Liver (tissue), 9 donors: ENCODE measurements around the gene PTGS2. TPM values are rescaled to one million over a fixed set of nuclear protein-coding genes. Genes with fewer than 3 reads are reported as not detected.
"Not testable (repeated sequence)": the region's sequence is repeated elsewhere in the genome, so short reads cannot be mapped to it uniquely, and the experiment has no call there.

Experiments
- DNase-seq: peaks from one replicate; pipeline ENCODE4 v3.0.0-alpha.2; 2017; ENCODE audit warnings: low spot score
- H3K27ac ChIP-seq, 2 donors: one replicate each; pipeline ENCODE4 v1.7.0; 2013; ENCODE audit warnings: inconsistent platforms in 2 of 2, low read length in 2 of 2, control low read depth in 1 of 2, low read depth in 1 of 2, mild to moderate bottlenecking in 1 of 2
- H3K27me3 ChIP-seq, 4 donors: one replicate each; pipeline versions ENCODE4 v1.6.1 to v1.7.0; 2013; ENCODE audit warnings: low read length in 3 of 4, inconsistent platforms in 1 of 4, mild to moderate bottlenecking in 1 of 4, moderate library complexity in 1 of 4; ENCODE audit not compliant: control insufficient read depth in 4 of 4, insufficient read depth in 4 of 4
- H3K36me3 ChIP-seq, 4 donors: one replicate each; pipeline versions ENCODE4 v1.6.1 to v1.7.0; 2013; ENCODE audit warnings: low read length in 3 of 4, mild to moderate bottlenecking in 3 of 4, low read depth in 1 of 4, moderate library complexity in 1 of 4; ENCODE audit not compliant: control insufficient read depth in 4 of 4, insufficient read depth in 3 of 4
- H3K4me1 ChIP-seq, 4 donors: one replicate each; pipeline versions ENCODE4 v1.6.1 to v1.7.0; 2013; ENCODE audit warnings: low read length in 3 of 4, mild to moderate bottlenecking in 3 of 4, moderate library complexity in 1 of 4; ENCODE audit not compliant: control insufficient read depth in 4 of 4, insufficient read depth in 4 of 4
- H3K4me3 ChIP-seq, 3 donors: one replicate each; pipeline versions ENCODE4 v1.6.1 to v1.7.0; 2013; ENCODE audit warnings: low read length in 3 of 3, control low read depth in 1 of 3, low read depth in 1 of 3, mild to moderate bottlenecking in 1 of 3
- H3K9ac ChIP-seq, 2 donors: one replicate each; pipeline ENCODE4 v1.7.0; 2013; ENCODE audit warnings: low read length in 2 of 2, mild to moderate bottlenecking in 2 of 2, moderate library complexity in 2 of 2, control low read depth in 1 of 2, low read depth in 1 of 2
- H3K9me3 ChIP-seq, 4 donors: one replicate each; pipeline versions ENCODE4 v1.6.1 to v1.7.0; 2013; ENCODE audit warnings: low read length in 3 of 4; ENCODE audit not compliant: control insufficient read depth in 4 of 4
- EGR1 ChIP-seq, 2 donors: IDR thresholded peaks; 2 replicates each; pipeline ENCODE4 v1.6.1; 2016 to 2018; ENCODE audit warnings: antibody characterized with exemption in 2 of 2, low read depth in 2 of 2
- FOXA1 ChIP-seq: IDR thresholded peaks from 2 replicates; pipeline ENCODE4 v1.6.1; 2016; ENCODE audit warnings: antibody characterized with exemption
- HNF4A ChIP-seq, 2 donors: conservative IDR thresholded peaks; 2 replicates each; pipeline ENCODE4 v1.6.1; 2016; ENCODE audit warnings: antibody characterized with exemption in 2 of 2, mild to moderate bottlenecking in 2 of 2
- HNF4G ChIP-seq: IDR thresholded peaks from 2 replicates; pipeline ENCODE4 v1.6.1; 2016; ENCODE audit warnings: antibody characterized with exemption
- NR2F2 ChIP-seq: IDR thresholded peaks from 2 replicates; pipeline ENCODE4 v1.6.1; 2016; ENCODE audit warnings: antibody characterized with exemption
- SP1 ChIP-seq: IDR thresholded peaks from 2 replicates; pipeline ENCODE4 v1.6.1; 2018; ENCODE audit warnings: antibody characterized with exemption, mild to moderate bottlenecking
- WGBS: extraction: QIAGEN DNeasy Blood & Tissue Kit; methylation state at CpG from one replicate; pipeline ENCODE4 v1.1.7; 2013; 5-methylcytosine and 5-hydroxymethylcytosine counted together
- polyA plus RNA-seq, 2 donors: library from polyadenylated mRNA; stranded (reverse) in 1 of 2; unstranded in 1 of 2; fragments of 200-250 nt in 1 of 2; fragments of >200 nt in 1 of 2; fragmentation: Nextera tagmentation in 1 of 2; extraction: Ambion mirVana in 1 of 2; gene quantifications; one replicate each; pipeline versions ENCODE4 v1.2.1 to v1.2.3, GENCODE V29; 2013 to 2015
- total RNA-seq, 2 donors: library from RNA; depleted of rRNA; stranded (reverse); fragments of >200 nt; gene quantifications; one replicate each; pipeline ENCODE4 v1.2.3, GENCODE V29; 2014
- TF ChIP-seq, protein P1 (sequence below): IDR thresholded peaks from 2 replicates; pipeline ENCODE4 v1.6.1; 2016; ENCODE audit warnings: antibody characterized with exemption, mild to moderate bottlenecking
- TF ChIP-seq, protein P2 (sequence below): fragments of 150-350 bp; IDR thresholded peaks from 2 replicates; pipeline ENCODE4 v1.5.1; 2017; ENCODE audit warnings: improper control_type of control experiment, low read depth, low read length; ENCODE audit not compliant: missing input control
- TF ChIP-seq, protein P3 (sequence below): IDR thresholded peaks from 2 replicates; pipeline ENCODE4 v1.6.1; 2016; ENCODE audit warnings: antibody characterized with exemption
- TF ChIP-seq, protein P4 (sequence below): IDR thresholded peaks from 2 replicates; pipeline ENCODE4 v1.6.1; 2016; ENCODE audit warnings: antibody characterized with exemption
- TF ChIP-seq, protein P5 (sequence below): IDR thresholded peaks from 2 replicates; pipeline ENCODE4 v1.6.1; 2016; ENCODE audit warnings: antibody characterized with exemption
- donor health status: healthy.
- donor health status: healthy.
- donor health status: healthy.
- donor health status: healthy.
- donor health status: healthy.

Gene PTGS2
- total and polyA plus RNA-seq, 4 donors: 0.11 to 0.33 (median 0.29) TPM

DNA sequence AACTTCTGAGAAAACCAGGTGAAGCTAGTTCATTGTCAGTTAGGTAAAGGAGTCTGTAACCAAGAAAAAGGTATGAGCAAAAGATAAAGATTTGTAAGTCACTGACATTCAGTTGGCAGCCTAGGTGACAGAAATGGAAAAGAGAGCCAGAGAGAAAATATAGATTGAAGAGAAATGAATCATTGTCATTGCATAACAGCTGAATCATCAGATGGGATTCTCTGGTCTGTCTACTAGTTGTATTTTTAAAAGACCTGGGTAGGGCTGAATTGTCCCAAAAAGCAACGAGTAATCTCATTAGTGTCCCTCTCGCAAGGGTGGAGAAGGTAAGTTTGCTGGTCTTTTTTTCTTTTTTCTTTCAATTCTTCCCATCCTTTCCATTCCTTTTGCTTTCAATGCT, 36.6 kb downstream of the PTGS2 start:
- Histone ChIP-seq H3K27ac (no peak overlapping the region), H3K9me3 (no peaks in the 10 kb centered on the region), H3K4me3 (no peak overlapping the region), H3K4me1 (no peaks in the 10 kb centered on the region), H3K36me3 (no peaks in the 10 kb centered on the region), H3K27me3 (no peaks in the 10 kb centered on the region), H3K9ac (no peak overlapping the region)
- TF ChIP-seq SP1 (no peak), EGR1 (IDR thresholded peaks at IDR 0.05; ENCODE audit: low read depth in 2 of 2) (no peak), FOXA1 (no peak)
- TF ChIP-seq, protein P1, sequence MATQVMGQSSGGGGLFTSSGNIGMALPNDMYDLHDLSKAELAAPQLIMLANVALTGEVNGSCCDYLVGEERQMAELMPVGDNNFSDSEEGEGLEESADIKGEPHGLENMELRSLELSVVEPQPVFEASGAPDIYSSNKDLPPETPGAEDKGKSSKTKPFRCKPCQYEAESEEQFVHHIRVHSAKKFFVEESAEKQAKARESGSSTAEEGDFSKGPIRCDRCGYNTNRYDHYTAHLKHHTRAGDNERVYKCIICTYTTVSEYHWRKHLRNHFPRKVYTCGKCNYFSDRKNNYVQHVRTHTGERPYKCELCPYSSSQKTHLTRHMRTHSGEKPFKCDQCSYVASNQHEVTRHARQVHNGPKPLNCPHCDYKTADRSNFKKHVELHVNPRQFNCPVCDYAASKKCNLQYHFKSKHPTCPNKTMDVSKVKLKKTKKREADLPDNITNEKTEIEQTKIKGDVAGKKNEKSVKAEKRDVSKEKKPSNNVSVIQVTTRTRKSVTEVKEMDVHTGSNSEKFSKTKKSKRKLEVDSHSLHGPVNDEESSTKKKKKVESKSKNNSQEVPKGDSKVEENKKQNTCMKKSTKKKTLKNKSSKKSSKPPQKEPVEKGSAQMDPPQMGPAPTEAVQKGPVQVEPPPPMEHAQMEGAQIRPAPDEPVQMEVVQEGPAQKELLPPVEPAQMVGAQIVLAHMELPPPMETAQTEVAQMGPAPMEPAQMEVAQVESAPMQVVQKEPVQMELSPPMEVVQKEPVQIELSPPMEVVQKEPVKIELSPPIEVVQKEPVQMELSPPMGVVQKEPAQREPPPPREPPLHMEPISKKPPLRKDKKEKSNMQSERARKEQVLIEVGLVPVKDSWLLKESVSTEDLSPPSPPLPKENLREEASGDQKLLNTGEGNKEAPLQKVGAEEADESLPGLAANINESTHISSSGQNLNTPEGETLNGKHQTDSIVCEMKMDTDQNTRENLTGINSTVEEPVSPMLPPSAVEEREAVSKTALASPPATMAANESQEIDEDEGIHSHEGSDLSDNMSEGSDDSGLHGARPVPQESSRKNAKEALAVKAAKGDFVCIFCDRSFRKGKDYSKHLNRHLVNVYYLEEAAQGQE: no peak
- TF ChIP-seq, protein P2, sequence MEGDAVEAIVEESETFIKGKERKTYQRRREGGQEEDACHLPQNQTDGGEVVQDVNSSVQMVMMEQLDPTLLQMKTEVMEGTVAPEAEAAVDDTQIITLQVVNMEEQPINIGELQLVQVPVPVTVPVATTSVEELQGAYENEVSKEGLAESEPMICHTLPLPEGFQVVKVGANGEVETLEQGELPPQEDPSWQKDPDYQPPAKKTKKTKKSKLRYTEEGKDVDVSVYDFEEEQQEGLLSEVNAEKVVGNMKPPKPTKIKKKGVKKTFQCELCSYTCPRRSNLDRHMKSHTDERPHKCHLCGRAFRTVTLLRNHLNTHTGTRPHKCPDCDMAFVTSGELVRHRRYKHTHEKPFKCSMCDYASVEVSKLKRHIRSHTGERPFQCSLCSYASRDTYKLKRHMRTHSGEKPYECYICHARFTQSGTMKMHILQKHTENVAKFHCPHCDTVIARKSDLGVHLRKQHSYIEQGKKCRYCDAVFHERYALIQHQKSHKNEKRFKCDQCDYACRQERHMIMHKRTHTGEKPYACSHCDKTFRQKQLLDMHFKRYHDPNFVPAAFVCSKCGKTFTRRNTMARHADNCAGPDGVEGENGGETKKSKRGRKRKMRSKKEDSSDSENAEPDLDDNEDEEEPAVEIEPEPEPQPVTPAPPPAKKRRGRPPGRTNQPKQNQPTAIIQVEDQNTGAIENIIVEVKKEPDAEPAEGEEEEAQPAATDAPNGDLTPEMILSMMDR: no peak
- WGBS: 82% methylated on average over 2 of the region's 2 CpGs
- DNase-seq: no peak

DNA sequence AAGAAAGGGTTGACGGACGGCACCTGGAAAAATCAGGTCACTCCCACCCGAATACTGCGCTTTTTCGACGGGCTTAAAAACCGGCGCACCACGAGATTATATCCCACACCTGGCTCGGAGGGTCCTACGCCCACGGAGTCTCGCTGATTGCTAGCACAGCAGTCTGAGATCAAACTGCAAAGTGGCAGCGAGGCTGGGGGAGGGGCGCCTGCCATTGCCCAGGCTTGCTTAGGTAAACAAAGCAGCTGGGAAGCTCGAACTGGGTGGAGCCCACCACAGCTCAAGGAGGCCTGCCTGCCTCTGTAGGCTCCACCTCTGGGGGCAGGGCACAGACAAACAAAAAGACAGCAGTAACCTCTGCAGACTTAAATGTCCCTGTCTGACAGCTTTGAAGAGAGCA, 42.7 kb downstream of the PTGS2 start:
- not testable (repeated sequence) for H3K36me3 ChIP-seq, H3K27me3 ChIP-seq, H3K9me3 ChIP-seq, H3K4me1 ChIP-seq, DNase-seq, H3K27ac ChIP-seq, H3K4me3 ChIP-seq, H3K9ac ChIP-seq
- 56% methylated on average over 15 of the region's 16 CpGs for WGBS

DNA sequence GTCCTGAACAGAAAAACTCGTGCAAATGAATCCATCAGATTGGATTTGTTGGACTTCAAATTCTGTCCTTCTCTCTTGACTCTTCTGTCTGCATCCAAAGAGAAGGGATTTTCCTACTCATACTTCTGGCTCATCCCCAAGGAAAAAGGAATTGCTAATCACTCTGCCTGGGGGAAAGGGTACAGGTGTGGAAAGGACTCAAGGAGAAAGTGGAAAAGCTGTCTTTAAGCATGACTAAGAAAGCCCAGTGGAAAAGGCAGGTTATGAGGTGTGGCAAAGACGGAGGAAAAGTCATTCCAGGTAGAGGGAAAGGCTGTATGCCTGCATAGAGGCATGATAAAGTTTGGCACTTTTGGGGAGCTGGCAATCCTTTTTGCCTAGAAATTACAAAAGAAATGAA, 43.4 kb downstream of the PTGS2 start:
- Histone ChIP-seq H3K9me3 (peaks cover 0 to 3% (median 0%) of the 10 kb centered on the region in 4 donors), H3K9ac (no peak overlapping the region), H3K27ac (no peak overlapping the region), H3K4me1 (no peaks in the 10 kb centered on the region), H3K4me3 (no peak overlapping the region), H3K27me3 (no peaks in the 10 kb centered on the region), H3K36me3 (no peaks in the 10 kb centered on the region)
- WGBS: 78% methylated on average over 2 of the region's 2 CpGs
- TF ChIP-seq, protein P3, sequence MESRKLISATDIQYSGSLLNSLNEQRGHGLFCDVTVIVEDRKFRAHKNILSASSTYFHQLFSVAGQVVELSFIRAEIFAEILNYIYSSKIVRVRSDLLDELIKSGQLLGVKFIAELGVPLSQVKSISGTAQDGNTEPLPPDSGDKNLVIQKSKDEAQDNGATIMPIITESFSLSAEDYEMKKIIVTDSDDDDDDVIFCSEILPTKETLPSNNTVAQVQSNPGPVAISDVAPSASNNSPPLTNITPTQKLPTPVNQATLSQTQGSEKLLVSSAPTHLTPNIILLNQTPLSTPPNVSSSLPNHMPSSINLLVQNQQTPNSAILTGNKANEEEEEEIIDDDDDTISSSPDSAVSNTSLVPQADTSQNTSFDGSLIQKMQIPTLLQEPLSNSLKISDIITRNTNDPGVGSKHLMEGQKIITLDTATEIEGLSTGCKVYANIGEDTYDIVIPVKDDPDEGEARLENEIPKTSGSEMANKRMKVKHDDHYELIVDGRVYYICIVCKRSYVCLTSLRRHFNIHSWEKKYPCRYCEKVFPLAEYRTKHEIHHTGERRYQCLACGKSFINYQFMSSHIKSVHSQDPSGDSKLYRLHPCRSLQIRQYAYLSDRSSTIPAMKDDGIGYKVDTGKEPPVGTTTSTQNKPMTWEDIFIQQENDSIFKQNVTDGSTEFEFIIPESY: no peak
- TF ChIP-seq HNF4G (no peak), EGR1 (IDR thresholded peaks at IDR 0.05; ENCODE audit: low read depth in 2 of 2) (no peak), NR2F2 (no peak), SP1 (no peak), FOXA1 (no peak), HNF4A (conservative IDR thresholded peaks at IDR 0.05) (no peak)
- TF ChIP-seq, protein P4, sequence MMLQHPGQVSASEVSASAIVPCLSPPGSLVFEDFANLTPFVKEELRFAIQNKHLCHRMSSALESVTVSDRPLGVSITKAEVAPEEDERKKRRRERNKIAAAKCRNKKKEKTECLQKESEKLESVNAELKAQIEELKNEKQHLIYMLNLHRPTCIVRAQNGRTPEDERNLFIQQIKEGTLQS: no peak
- TF ChIP-seq, protein P5, sequence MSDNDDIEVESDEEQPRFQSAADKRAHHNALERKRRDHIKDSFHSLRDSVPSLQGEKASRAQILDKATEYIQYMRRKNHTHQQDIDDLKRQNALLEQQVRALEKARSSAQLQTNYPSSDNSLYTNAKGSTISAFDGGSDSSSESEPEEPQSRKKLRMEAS: no peak
- no peak for DNase-seq
